SH-SY5Y (cell line): ENCODE results near the gene ADAM12.

Experiments used
- GATA2 ChIP-seq: IDR thresholded peaks from 2 replicates; pipeline ENCODE4 v1.6.1; 2011; ENCODE audit warnings: mild to moderate bottlenecking, low read depth, low read length
- GATA3 ChIP-seq: IDR thresholded peaks from 2 replicates; pipeline ENCODE4 v1.6.1; 2011; ENCODE audit warnings: low read depth, mild to moderate bottlenecking, low read length, moderate library complexity

DNA sequence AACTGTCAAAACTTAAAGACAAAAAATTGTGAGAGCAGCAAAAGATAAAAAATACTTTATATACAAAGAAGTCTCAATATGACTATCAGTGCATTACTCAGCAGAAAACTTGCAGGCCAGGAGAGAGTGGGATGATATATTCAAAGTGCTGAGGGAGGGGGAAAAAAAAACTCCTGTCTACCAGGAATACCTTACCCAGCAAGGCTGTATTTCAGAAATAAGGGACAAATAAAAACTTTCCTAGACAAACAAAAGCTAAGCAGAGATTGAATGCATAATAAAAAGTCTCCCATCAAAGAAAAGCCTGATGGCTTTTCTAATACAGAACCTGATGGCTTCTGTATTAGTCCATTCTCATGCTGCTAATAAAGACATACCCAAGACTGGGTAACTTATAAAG is 31.1 kb downstream of the ADAM12 start:
- TF ChIP-seq GATA2 = no peak
- no peak for TF ChIP-seq GATA3
